Stimulated activated CD8-positive, alpha-beta memory T cell treated with anti-CD3 and anti-CD28 coated beads, Interleukin-12 subunit alpha, Interleukin-12 subunit beta, amount 100 ng/mL, for 4 hours (primary cell): ENCODE data around the gene GTF2IRD1.
"Not testable (repeated sequence)": the region's sequence is repeated elsewhere in the genome, so short reads cannot be mapped to it uniquely, and the experiment has no call there.

Experiments
- DNase-seq: peaks from one replicate; pipeline ENCODE4 v3.0.0-alpha.2; 2020; ENCODE audit warnings: low read depth

GTF2IRD1 gene

GRCh38 chr7:74493295-74493694 lies 39.6 kb downstream of the GTF2IRD1 start:
- no peak for DNase-seq

DNA sequence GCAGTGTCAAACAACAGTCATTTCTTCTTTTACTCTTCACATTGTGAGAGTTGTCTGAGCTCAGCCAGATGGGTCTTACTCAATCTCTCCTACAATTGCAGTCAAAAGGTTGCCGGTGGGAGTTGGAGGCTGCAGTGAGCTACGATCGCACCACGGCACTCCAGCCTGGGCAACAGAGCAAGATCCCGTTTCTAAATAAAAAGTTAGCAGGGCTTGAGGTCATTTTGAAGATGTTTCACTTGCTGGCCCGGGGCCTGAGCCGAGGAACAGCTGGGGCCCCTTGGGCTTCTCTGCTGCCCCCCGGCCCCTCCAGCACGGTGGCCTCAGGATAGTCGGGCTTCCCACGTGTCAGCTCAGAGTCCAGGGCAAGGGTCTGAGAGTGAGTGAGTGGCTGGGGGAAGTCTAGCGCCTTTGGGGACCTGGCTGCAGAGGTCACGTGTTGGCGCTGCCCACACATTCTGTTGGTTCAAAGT lies 40.4 kb downstream of the GTF2IRD1 start:
- DNase-seq = no peak

GRCh38 chr7:74495112-74496086 lies 41.7 kb downstream of the GTF2IRD1 start:
- DNase-seq = no peak

GRCh38 chr7:74496272-74496671 lies 42.6 kb downstream of the GTF2IRD1 start:
- DNase-seq = no peak

- not testable (repeated sequence) for DNase-seq
Observed at GRCh38 chr7:74496773-74497172, 43.1 kb downstream of the GTF2IRD1 start.

DNA sequence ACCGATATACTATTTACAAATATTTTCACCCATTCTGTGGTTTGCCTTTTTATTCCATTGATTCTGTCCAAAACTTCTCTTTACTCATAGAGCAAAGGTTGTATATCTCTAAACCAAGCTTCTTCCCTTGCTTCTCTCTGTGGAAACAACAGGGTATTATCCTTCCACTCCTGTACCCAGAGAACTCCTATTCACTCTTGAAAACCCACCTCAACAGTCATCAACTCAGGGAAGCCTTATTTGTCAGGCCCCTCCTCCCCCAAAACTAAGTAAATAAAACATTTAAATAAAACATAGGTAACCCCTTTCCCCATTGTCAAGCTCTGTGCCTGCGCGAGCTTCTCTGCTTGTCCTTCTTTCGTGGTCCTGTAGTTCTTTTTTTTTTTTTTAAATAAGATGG lies 44.6 kb downstream of the GTF2IRD1 start:
- no peak for DNase-seq

DNA sequence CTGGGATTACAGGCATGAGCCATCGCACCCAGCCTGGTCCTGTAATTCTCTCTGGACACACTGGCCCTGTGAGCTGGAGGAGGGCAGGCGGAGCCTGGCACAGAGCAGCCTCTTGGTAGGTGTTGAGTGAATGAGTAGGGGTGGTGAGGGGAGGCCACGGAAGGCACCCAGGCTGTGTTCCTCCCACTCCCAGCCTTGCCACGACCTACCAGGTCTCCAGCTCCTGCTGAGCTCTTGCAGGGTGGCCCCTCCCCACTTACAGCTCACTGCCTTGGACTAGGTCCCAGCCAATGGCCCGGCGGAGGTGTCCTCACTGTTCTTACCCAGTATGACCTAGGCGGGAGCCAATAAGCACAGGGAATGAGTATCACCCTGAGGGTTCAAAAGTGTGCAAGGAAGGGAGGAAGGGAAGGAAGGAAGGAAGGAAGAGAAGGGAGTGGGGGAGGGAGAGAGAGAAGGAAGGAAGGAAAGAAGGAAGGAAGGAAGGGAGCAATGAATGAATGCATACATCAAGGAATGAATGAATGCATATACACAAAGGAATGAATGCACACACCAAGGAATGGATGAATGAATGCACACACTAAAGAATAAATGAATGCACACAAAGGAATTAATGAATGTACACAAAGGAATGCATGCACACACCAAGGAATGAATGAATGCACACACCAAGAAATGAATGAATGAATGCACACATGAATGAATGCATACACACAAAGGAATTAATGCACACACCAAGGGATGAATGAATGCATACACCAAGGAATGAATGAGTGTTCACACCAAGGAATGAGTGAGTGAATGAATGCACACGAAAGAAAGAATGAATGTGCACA lies 45.5 kb downstream of the GTF2IRD1 start:
- no peak for DNase-seq

- no peak for DNase-seq
Observed at GRCh38 chr7:74499835-74500388, 46.2 kb downstream of the GTF2IRD1 start.

DNA sequence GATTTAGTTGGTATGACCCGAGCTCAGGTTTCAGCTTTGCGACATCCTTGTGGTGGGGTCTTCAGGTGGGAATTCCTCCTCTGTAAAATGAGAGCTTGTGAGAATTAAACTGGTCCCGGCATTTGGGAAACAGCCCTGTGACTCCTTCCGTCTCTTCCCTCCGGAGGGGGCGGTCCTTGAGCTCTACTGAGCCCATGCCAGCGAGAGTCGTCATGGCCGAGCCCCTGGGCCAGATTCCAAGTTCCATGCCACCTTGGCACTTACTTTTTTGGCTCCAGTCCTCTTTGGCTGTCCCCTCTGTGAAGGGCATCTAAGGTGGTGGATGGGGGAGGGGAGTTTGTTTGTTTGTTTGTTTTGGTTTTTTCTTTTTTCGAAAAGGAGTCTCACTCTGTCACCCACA lies 47.6 kb downstream of the GTF2IRD1 start:
- no peak for DNase-seq

DNA sequence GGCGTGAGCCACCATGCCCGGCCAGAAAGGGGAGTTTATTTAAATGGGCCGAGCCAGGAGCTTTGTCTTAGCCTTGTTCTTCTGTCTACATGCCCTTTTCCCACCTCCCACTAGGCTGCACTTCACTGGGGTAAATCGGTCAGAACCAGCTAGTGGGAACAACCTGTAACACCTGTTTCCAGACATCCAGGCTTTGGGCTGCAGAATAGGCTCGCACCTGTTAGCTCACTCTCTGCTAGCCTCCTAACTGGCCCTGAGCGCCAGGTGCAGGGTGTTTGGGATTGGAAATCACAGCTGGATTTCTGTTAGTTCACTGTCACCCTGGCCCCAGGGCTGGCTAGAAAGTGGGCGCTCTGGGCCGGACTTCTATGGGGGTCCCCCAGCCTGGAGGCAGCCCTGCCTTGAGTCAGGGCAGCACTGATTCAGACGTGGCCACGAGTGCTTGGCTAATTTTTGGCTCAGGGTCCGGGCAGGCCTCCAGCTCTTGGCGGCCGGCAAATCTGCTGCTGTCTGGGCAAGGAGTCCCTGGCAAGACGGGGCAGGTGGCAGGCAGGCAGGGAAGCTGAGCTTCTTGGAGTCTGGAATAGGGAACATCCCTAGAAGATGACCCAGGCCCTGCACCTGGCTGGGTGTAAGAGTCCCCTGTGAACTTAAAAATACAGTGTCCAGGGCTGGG lies 48.6 kb downstream of the GTF2IRD1 start:
- no peak for DNase-seq

GRCh38 chr7:74503061-74503460 lies 49.4 kb downstream of the GTF2IRD1 start:
- no peak for DNase-seq

DNA sequence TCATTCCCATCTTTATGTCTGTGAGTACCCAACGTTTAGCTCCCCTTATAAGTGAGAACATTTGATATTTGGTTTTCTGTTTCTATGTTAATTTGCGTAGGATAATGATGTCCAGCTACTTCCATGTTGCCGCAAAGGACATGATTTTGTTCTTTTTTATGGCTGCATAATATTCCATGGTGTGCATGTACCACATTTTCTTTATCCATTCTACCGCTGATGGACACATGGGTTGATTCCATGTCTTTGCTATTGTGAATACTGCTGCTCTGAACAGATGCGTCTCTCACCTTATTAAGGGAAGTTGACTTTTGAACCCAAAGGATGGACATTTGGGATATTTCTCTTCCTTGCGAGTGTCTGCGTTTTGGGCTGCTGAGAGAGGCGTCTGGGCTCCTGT lies 50.2 kb downstream of the GTF2IRD1 start:
- no peak for DNase-seq

GRCh38 chr7:74505471-74506324 lies 52.0 kb downstream of the GTF2IRD1 start:
- no peak for DNase-seq

DNA sequence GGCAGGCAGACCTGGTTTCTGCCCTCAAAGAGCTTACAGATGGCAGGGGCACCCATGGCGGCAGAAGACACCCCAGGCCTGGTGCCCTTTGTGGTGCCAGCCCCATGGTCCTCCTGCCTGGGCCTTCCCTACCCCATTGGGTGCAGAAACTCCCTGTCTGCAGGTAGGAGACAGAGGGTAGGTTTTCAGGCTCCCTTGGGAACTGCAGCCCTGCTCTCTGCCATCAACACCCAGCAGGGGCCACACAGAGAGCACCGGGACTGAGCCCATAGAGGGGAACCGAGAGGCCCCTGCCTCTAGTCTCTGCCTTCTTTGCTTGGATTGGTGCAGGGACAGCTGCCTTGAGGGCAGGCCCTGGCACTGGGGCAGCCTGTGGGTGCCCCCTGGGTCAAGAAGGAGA lies 52.6 kb downstream of the GTF2IRD1 start:
- no peak for DNase-seq

GRCh38 chr7:74507538-74508319 lies 54.0 kb downstream of the GTF2IRD1 start:
- DNase-seq = no peak

- not testable (repeated sequence) for DNase-seq
Observed at GRCh38 chr7:74509453-74509852, 55.7 kb downstream of the GTF2IRD1 start.

DNA sequence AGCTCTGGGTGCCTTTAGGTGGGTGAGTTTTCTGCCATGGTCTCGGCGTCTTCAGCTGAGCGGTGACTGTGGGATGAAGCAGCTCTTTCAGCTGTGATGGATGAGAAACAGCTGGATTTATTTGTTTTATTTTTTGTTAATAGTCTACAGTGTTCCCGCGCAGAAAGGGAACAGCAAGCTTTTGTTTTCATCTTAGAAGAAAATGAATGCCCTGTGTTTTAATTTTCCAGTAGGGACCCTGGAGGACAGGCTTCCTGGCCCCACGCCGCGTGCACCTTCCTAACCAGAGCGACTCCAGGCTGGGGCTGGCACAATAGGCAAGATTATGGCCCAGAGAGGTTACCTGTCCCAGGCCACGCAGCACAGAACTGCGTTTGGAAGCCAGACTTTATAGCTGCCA lies 57.6 kb downstream of the GTF2IRD1 start:
- no peak for DNase-seq

DNA sequence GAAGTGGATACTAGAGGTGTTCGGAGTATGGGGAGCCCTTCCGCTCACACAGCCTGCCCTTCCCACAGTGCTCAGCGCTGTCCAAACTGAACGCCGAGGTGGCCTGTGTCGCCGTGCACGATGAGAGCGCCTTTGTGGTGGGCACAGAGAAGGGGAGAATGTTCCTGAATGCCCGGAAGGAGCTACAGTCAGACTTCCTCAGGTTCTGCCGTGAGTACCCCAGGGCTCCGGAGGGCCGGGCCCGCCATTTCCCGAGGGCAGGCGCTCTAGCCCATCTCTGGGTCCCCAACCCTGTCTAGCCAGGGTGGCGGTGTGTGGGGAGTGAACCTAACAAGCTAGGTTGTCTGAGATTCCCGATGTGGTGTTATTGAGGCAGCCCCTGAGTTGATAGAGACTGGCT lies 59.1 kb downstream of the GTF2IRD1 start:
- DNase-seq = no peak

GRCh38 chr7:74514131-74514591 lies 60.5 kb downstream of the GTF2IRD1 start:
- no peak for DNase-seq

- no peak for DNase-seq
Observed at GRCh38 chr7:74515276-74515675, 61.6 kb downstream of the GTF2IRD1 start.
